HEK293T (cell line): ENCODE data around the gene SLC37A1.

Source experiments
- CTCF ChIA-PET: fragments of 350-600 bp; formaldehyde crosslinking; extraction: SDS; loops from one replicate; lab custom pipeline; 2021; ENCODE audit warnings: antibody characterized with exemption, inconsistent platforms; lab: Yijun Ruan, JAX
- POLR2A ChIA-PET: fragments of 350-600 bp; formaldehyde crosslinking; extraction: SDS; loops from one replicate; lab custom pipeline; 2020; ENCODE audit warnings: antibody characterized with exemption, inconsistent platforms; lab: Yijun Ruan, JAX
- DNase-seq: peaks from one replicate; pipeline ENCODE4 v3.0.0; 2012; ENCODE audit warnings: mixed read lengths; ENCODE audit errors: extremely low spot score
- ARNT ChIP-seq: fragments of 450-650 bp; IDR thresholded peaks from 2 replicates; pipeline ENCODE4 v1.6.1; 2017; ENCODE audit warnings: mild to moderate bottlenecking
- BHLHE40 ChIP-seq: fragments of 450-650 bp; IDR thresholded peaks from 2 replicates; pipeline ENCODE4 v1.6.1; 2016; ENCODE audit warnings: mild to moderate bottlenecking, moderate library complexity, borderline replicate concordance
- CTBP1 ChIP-seq: fragments of 450-650 bp; IDR thresholded peaks from 2 replicates; pipeline ENCODE4 v1.6.1; 2016; ENCODE audit warnings: borderline replicate concordance
- ELF4 ChIP-seq: fragments of 450-650 bp; IDR thresholded peaks from 2 replicates; pipeline ENCODE4 v1.6.1; 2017; ENCODE audit warnings: antibody characterized with exemption
- FOXA1 ChIP-seq: fragments of 450-650 bp; IDR thresholded peaks from 2 replicates; pipeline ENCODE4 v1.6.1; 2016; ENCODE audit warnings: mild to moderate bottlenecking
- FOXK2 ChIP-seq: fragments of 450-650 bp; IDR thresholded peaks from 2 replicates; pipeline ENCODE4 v1.6.1; 2016; ENCODE audit warnings: mild to moderate bottlenecking
- FOXM1 ChIP-seq: fragments of 450-650 bp; IDR thresholded peaks from 2 replicates; pipeline ENCODE4 v1.6.1; 2017; ENCODE audit warnings: mild to moderate bottlenecking, borderline replicate concordance
- HDGF ChIP-seq: fragments of 450-650 bp; IDR thresholded peaks from 2 replicates; pipeline ENCODE4 v1.6.1; 2017; ENCODE audit warnings: antibody characterized with exemption, borderline replicate concordance
- L3MBTL2 ChIP-seq: fragments of 450-650 bp; conservative IDR thresholded peaks from 2 replicates; pipeline ENCODE4 v1.6.1; 2016; ENCODE audit warnings: mild to moderate bottlenecking
- LEF1 ChIP-seq: fragments of 450-650 bp; IDR thresholded peaks from 2 replicates; pipeline ENCODE4 v1.6.1; 2017; ENCODE audit warnings: mild to moderate bottlenecking, borderline replicate concordance
- NFRKB ChIP-seq: fragments of 450-650 bp; IDR thresholded peaks from 2 replicates; pipeline ENCODE4 v1.6.1; 2016; ENCODE audit warnings: mild to moderate bottlenecking, moderate library complexity
- PKNOX1 ChIP-seq: fragments of 450-650 bp; IDR thresholded peaks from 2 replicates; pipeline ENCODE4 v1.6.1; 2016
- SP1 ChIP-seq: fragments of 450-650 bp; IDR thresholded peaks from 2 replicates; pipeline ENCODE4 v1.6.1; 2017
- SUZ12 ChIP-seq: fragments of 450-650 bp; IDR thresholded peaks from 2 replicates; pipeline ENCODE4 v1.6.1; 2016; ENCODE audit warnings: mild to moderate bottlenecking
- TARDBP ChIP-seq: fragments of 450-650 bp; IDR thresholded peaks from 2 replicates; pipeline ENCODE4 v1.6.1; 2016
- ZNF384 ChIP-seq: fragments of 450-650 bp; IDR thresholded peaks from 2 replicates; pipeline ENCODE4 v1.6.1; 2016

SLC37A1 gene

GRCh38 chr21:42616446-42616845 lies 102.8 kb downstream of the SLC37A1 start:
- TF ChIP-seq BHLHE40 (no peak), SUZ12 (no peak), ELF4 (no peak), ARNT (no peak), L3MBTL2 (no peak), CTBP1 (no peak), TARDBP (no peak), SP1 (no peak), NFRKB (no peak), FOXK2 (no peak), FOXA1 (no peak), LEF1 (no peak), FOXM1 (no peak), PKNOX1 (no peak), ZNF384 (no peak), HDGF (no peak)
- ChIA-PET CTCF (no interaction called here), POLR2A (no interaction called here)
- no peak for DNase-seq

- TF ChIP-seq ELF4 (no peak), ARNT (no peak), CTBP1 (no peak), ZNF384 (no peak), FOXK2 (no peak), TARDBP (no peak), SP1 (no peak), BHLHE40 (no peak), L3MBTL2 (no peak), FOXA1 (no peak)
- ChIA-PET POLR2A (no interaction called here), CTCF (no interaction called here)
- DNase-seq = no peak
These were observed 103.3 kb downstream of the SLC37A1 start for GRCh38 chr21:42616941-42617340.

GRCh38 chr21:42617486-42617885 lies 103.8 kb downstream of the SLC37A1 start:
- POLR2A ChIA-PET = no interaction called here
- TF ChIP-seq FOXK2 (no peak), HDGF (no peak), ZNF384 (no peak), BHLHE40 (no peak), TARDBP (no peak), CTBP1 (no peak), ARNT (no peak), ELF4 (no peak)
- DNase-seq = no peak
- CTCF ChIA-PET = interaction anchor here (0.5 kb wide), 1 partner anchor 163 kb away, joined by 3 read pairs; no protein-coding TSS in a partner anchor

GRCh38 chr21:42618707-42619102 lies 105.1 kb downstream of the SLC37A1 start:
- POLR2A ChIA-PET = no interaction called here
- DNase-seq = no peak
- TF ChIP-seq CTBP1 = no peak
- CTCF ChIA-PET = no interaction called here

- DNase-seq = no peak
- ChIA-PET CTCF (no interaction called here), POLR2A (no interaction called here)
- TF ChIP-seq PKNOX1 (no peak), NFRKB (no peak), CTBP1 (no peak), SUZ12 (no peak), FOXK2 (no peak), LEF1 (no peak), SP1 (no peak), HDGF (no peak), L3MBTL2 (no peak), ZNF384 (no peak), ELF4 (no peak), BHLHE40 (no peak), FOXM1 (no peak), TARDBP (no peak), ARNT (no peak), FOXA1 (no peak)
These were observed 105.5 kb downstream of the SLC37A1 start for GRCh38 chr21:42619166-42619565.

- TF ChIP-seq FOXM1 (no peak), ELF4 (no peak), TARDBP (no peak), FOXA1 (no peak), ZNF384 (no peak), SUZ12 (no peak), HDGF (no peak), NFRKB (no peak), LEF1 (no peak)
- no peak for DNase-seq
- ChIA-PET POLR2A (no interaction called here), CTCF (no interaction called here)
These were observed 106.2 kb downstream of the SLC37A1 start for GRCh38 chr21:42619841-42620240.

- TF ChIP-seq ZNF384 = no peak
- TF ChIP-seq LEF1 = no peak
- TF ChIP-seq FOXM1 = no peak
- no peak for TF ChIP-seq FOXK2
- TF ChIP-seq FOXA1 = no peak
- no peak for TF ChIP-seq TARDBP
- TF ChIP-seq SUZ12 = no peak
- ChIA-PET CTCF (interaction anchor here (0.7 kb wide), 1 partner anchor 83 kb away, joined by 8 read pairs; no protein-coding TSS in a partner anchor), POLR2A (no interaction called here)
- no peak for DNase-seq
These were observed 107.6 kb downstream of the SLC37A1 start for GRCh38 chr21:42621166-42621818.
